ENCODE data around the gene DPYSL4.

Gene DPYSL4

DNA sequence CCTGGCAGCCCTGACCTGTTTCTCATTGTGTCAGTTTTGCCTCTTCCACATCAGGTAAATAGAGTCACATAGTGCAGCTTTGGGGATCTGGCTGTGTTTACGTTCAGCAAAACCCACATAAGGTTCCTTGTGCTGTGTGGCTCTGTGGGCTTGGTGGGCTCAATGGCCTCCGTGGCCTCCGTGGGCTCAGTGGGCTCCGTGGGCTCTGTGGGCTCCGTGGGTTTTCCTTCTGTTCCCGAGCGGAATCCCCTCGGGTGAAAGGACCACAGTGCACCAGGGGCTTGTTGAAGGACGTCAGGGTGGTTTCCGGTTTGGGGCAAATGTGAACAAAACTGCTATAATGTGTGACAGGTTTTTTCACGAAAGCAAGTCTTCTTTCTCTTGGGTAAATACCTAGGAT, 12.5 kb upstream of the DPYSL4 start:
- Histone ChIP-seq H2AK5ac (ENCODE audit: low read length) (no peak overlapping the region), H3K23ac (ENCODE audit: low read length) (no peak overlapping the region), H2BK120ac (ENCODE audit: insufficient read depth, low read length, poor library complexity) (no peak overlapping the region), H3K79me2 (ENCODE audit: control insufficient read depth, insufficient read depth, low read length, poor library complexity) (no peaks in the 10 kb centered on the region), H3K9ac (ENCODE audit: low read length) (no peak overlapping the region), H3K4me2 (ENCODE audit: low read length) (no peak overlapping the region), H2BK5ac (ENCODE audit: low read depth, low read length, poor library complexity) (no peak overlapping the region), H4K8ac (ENCODE audit: low read depth, low read length) (no peak overlapping the region), H3K27ac (ENCODE audit: low read depth, low read length) (no peak overlapping the region), H2AFZ (ENCODE audit: insufficient read depth, low read length, poor library complexity) (no peak overlapping the region), H3K4ac (ENCODE audit: low read depth, low read length) (no peak overlapping the region), H4K91ac (ENCODE audit: low read depth, low read length) (no peak overlapping the region), H2BK12ac (ENCODE audit: low read length) (no peak overlapping the region), H3K27me3 (ENCODE audit: insufficient read depth, low read length) (peaks cover 4% of the 10 kb centered on the region), H3K4me3 (ENCODE audit: low read depth, low read length) (no peak overlapping the region), H3K36me3 (ENCODE audit: control insufficient read depth in 1 of 2, insufficient read depth in 2 of 2, low read length in 2 of 2) (no peaks in the 10 kb centered on the region), H3K14ac (ENCODE audit: low read length) (no peak overlapping the region), H3K79me1 (ENCODE audit: low read length) (no peaks in the 10 kb centered on the region), H3K9me3 (ENCODE audit: insufficient read depth, low read depth, low read length) (peaks cover 10% of the 10 kb centered on the region), H3K4me1 (ENCODE audit: control insufficient read depth in 1 of 2, insufficient read depth in 2 of 2, low read length in 2 of 2) (no peaks in the 10 kb centered on the region), H4K12ac (ENCODE audit: low read depth, low read length) (no peak overlapping the region), H3K18ac (ENCODE audit: low read length) (no peak overlapping the region)
- WGBS (ENCODE audit: extremely low coverage, insufficient coverage, insufficient read length), result no CpG with 5 or more reads among the region's 11 CpGs
- no peak for DNase-seq

GRCh38 chr10:132175408-132175807, 11.3 kb upstream of the DPYSL4 start:
- no peaks in the 10 kb centered on the region for H3K79me1 ChIP-seq (ENCODE audit: low read length)
- WGBS (ENCODE audit: extremely low coverage, insufficient coverage, insufficient read length), result no CpG with 5 or more reads among the region's 6 CpGs
- no peaks in the 10 kb centered on the region for H3K36me3 ChIP-seq (ENCODE audit: control insufficient read depth in 1 of 2, insufficient read depth in 2 of 2, low read length in 2 of 2)
- no peak overlapping the region for H3K4me2 ChIP-seq (ENCODE audit: low read length)
- no peak overlapping the region for H2AK5ac ChIP-seq (ENCODE audit: low read length)
- no peak overlapping the region for H3K9ac ChIP-seq (ENCODE audit: low read length)
- H3K14ac ChIP-seq (ENCODE audit: low read length), result no peak overlapping the region
- H3K4me1 ChIP-seq (ENCODE audit: control insufficient read depth in 1 of 2, insufficient read depth in 2 of 2, low read length in 2 of 2), result no peaks in the 10 kb centered on the region
- DNase-seq, result no peak
- no peak overlapping the region for H3K4ac ChIP-seq (ENCODE audit: low read depth, low read length)
- H2AFZ ChIP-seq (ENCODE audit: insufficient read depth, low read length, poor library complexity), result no peak overlapping the region
- no peak overlapping the region for H3K4me3 ChIP-seq (ENCODE audit: low read depth, low read length)
- no peak overlapping the region for H4K91ac ChIP-seq (ENCODE audit: low read depth, low read length)
- H3K27me3 ChIP-seq (ENCODE audit: insufficient read depth, low read length), result peaks cover 4% of the 10 kb centered on the region
- H3K18ac ChIP-seq (ENCODE audit: low read length), result no peak overlapping the region
- H4K12ac ChIP-seq (ENCODE audit: low read depth, low read length), result no peak overlapping the region
- no peak overlapping the region for H4K8ac ChIP-seq (ENCODE audit: low read depth, low read length)
- no peak overlapping the region for H2BK12ac ChIP-seq (ENCODE audit: low read length)
- no peak overlapping the region for H3K27ac ChIP-seq (ENCODE audit: low read depth, low read length)
- H3K23ac ChIP-seq (ENCODE audit: low read length), result no peak overlapping the region
- no peak overlapping the region for H2BK120ac ChIP-seq (ENCODE audit: insufficient read depth, low read length, poor library complexity)
- no peak overlapping the region for H2BK5ac ChIP-seq (ENCODE audit: low read depth, low read length, poor library complexity)
- peaks cover 12% of the 10 kb centered on the region for H3K9me3 ChIP-seq (ENCODE audit: insufficient read depth, low read depth, low read length)
- no peaks in the 10 kb centered on the region for H3K79me2 ChIP-seq (ENCODE audit: control insufficient read depth, insufficient read depth, low read length, poor library complexity)

DNA sequence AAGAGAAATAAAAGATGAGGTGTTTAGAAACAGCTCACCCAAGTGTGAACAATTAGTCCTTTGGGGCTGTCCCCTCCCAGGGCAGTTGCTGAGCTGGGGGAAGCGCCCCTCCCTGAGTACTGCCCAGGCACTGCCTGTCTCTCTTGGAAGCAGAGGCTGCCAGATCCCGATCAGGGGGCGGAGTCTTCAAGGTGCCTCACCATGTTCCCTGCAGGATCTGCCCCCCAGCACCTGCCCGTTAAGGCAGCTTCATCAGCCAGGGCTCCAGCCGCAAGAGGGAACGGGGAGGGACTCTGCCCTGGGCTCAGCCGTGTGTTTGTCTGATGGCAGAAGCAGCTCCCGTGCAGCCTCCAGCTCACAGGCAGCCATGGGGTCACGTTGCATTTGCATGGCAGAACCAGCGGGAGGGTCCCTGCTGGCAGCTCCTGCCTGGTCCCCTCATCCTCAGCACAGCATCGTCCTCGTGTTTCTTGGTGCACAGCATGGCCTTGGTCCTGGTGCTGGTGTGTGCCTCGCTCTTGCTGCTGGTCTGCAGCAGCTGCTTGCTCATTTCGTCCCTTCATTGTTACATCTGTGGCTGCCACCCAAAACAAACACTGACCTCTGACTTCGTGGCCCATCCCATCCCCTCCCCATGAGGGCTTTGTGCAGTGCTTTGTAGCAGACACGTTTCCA, 10.7 kb upstream of the DPYSL4 start:
- no peaks in the 10 kb centered on the region for H3K79me1 ChIP-seq (ENCODE audit: low read length)
- H4K91ac ChIP-seq (ENCODE audit: low read depth, low read length), result no peak overlapping the region
- no peak overlapping the region for H3K4ac ChIP-seq (ENCODE audit: low read depth, low read length)
- no peak overlapping the region for H3K18ac ChIP-seq (ENCODE audit: low read length)
- no peak overlapping the region for H2BK5ac ChIP-seq (ENCODE audit: low read depth, low read length, poor library complexity)
- H2AFZ ChIP-seq (ENCODE audit: insufficient read depth, low read length, poor library complexity), result no peak overlapping the region
- no peak overlapping the region for H3K4me2 ChIP-seq (ENCODE audit: low read length)
- H4K8ac ChIP-seq (ENCODE audit: low read depth, low read length), result no peak overlapping the region
- no peak overlapping the region for H3K27ac ChIP-seq (ENCODE audit: low read depth, low read length)
- no peak overlapping the region for H2AK5ac ChIP-seq (ENCODE audit: low read length)
- no peak overlapping the region for H3K4me3 ChIP-seq (ENCODE audit: low read depth, low read length)
- H3K9ac ChIP-seq (ENCODE audit: low read length), result no peak overlapping the region
- no peaks in the 10 kb centered on the region for H3K79me2 ChIP-seq (ENCODE audit: control insufficient read depth, insufficient read depth, low read length, poor library complexity)
- H2BK12ac ChIP-seq (ENCODE audit: low read length), result no peak overlapping the region
- DNase-seq, result no peak
- no peak overlapping the region for H2BK120ac ChIP-seq (ENCODE audit: insufficient read depth, low read length, poor library complexity)
- peaks cover 12% of the 10 kb centered on the region for H3K9me3 ChIP-seq (ENCODE audit: insufficient read depth, low read depth, low read length)
- H3K27me3 ChIP-seq (ENCODE audit: insufficient read depth, low read length), result peaks cover 4% of the 10 kb centered on the region
- H3K36me3 ChIP-seq (ENCODE audit: control insufficient read depth in 1 of 2, insufficient read depth in 2 of 2, low read length in 2 of 2), result no peaks in the 10 kb centered on the region
- no CpG with 5 or more reads among the region's 16 CpGs for WGBS (ENCODE audit: extremely low coverage, insufficient coverage, insufficient read length)
- H3K14ac ChIP-seq (ENCODE audit: low read length), result no peak overlapping the region
- no peak overlapping the region for H4K12ac ChIP-seq (ENCODE audit: low read depth, low read length)
- H3K4me1 ChIP-seq (ENCODE audit: control insufficient read depth in 1 of 2, insufficient read depth in 2 of 2, low read length in 2 of 2), result no peaks in the 10 kb centered on the region
- no peak overlapping the region for H3K23ac ChIP-seq (ENCODE audit: low read length)

- no peak overlapping the region for H3K4me2 ChIP-seq (ENCODE audit: low read length)
- no peak overlapping the region for H2AK5ac ChIP-seq (ENCODE audit: low read length)
- DNase-seq, result no peak
- no peaks in the 10 kb centered on the region for H3K36me3 ChIP-seq (ENCODE audit: control insufficient read depth in 1 of 2, insufficient read depth in 2 of 2, low read length in 2 of 2)
- H2AFZ ChIP-seq (ENCODE audit: insufficient read depth, low read length, poor library complexity), result no peak overlapping the region
- no peaks in the 10 kb centered on the region for H3K4me1 ChIP-seq (ENCODE audit: control insufficient read depth in 1 of 2, insufficient read depth in 2 of 2, low read length in 2 of 2)
- H4K8ac ChIP-seq (ENCODE audit: low read depth, low read length), result no peak overlapping the region
- H4K91ac ChIP-seq (ENCODE audit: low read depth, low read length), result no peak overlapping the region
- peaks cover 12% of the 10 kb centered on the region for H3K9me3 ChIP-seq (ENCODE audit: insufficient read depth, low read depth, low read length)
- H3K27me3 ChIP-seq (ENCODE audit: insufficient read depth, low read length), result peaks cover 4% of the 10 kb centered on the region
- H3K79me2 ChIP-seq (ENCODE audit: control insufficient read depth, insufficient read depth, low read length, poor library complexity), result no peaks in the 10 kb centered on the region
- no peak overlapping the region for H2BK120ac ChIP-seq (ENCODE audit: insufficient read depth, low read length, poor library complexity)
- H2BK12ac ChIP-seq (ENCODE audit: low read length), result no peak overlapping the region
- H2BK5ac ChIP-seq (ENCODE audit: low read depth, low read length, poor library complexity), result no peak overlapping the region
- no peaks in the 10 kb centered on the region for H3K79me1 ChIP-seq (ENCODE audit: low read length)
- H3K9ac ChIP-seq (ENCODE audit: low read length), result no peak overlapping the region
- no peak overlapping the region for H4K12ac ChIP-seq (ENCODE audit: low read depth, low read length)
- no peak overlapping the region for H3K4me3 ChIP-seq (ENCODE audit: low read depth, low read length)
- no peak overlapping the region for H3K18ac ChIP-seq (ENCODE audit: low read length)
- no CpG with 5 or more reads among the region's 19 CpGs for WGBS (ENCODE audit: extremely low coverage, insufficient coverage, insufficient read length)
- H3K23ac ChIP-seq (ENCODE audit: low read length), result no peak overlapping the region
- H3K14ac ChIP-seq (ENCODE audit: low read length), result no peak overlapping the region
- no peak overlapping the region for H3K27ac ChIP-seq (ENCODE audit: low read depth, low read length)
- no peak overlapping the region for H3K4ac ChIP-seq (ENCODE audit: low read depth, low read length)
These were observed 9.9 kb upstream of the DPYSL4 start for GRCh38 chr10:132176623-132177500.
